Loucy (cell line): ENCODE data around the gene ZNF385B.

ENCODE experiments used
- EZH2phosphoT487 ChIP-seq: fragments of 200-600 bp; IDR thresholded peaks from 2 replicates; pipeline ENCODE4 v1.6.1; 2018; ENCODE audit warnings: antibody characterized with exemption, mild to moderate bottlenecking, moderate library complexity, borderline replicate concordance
- TF ChIP-seq, protein P1 (sequence below): fragments of 200-600 bp; sonication (generic); conservative IDR thresholded peaks from 2 replicates; pipeline ENCODE4 v1.5.1; 2014; ENCODE audit warnings: mild to moderate bottlenecking, antibody characterized with exemption, low read length

DNA sequence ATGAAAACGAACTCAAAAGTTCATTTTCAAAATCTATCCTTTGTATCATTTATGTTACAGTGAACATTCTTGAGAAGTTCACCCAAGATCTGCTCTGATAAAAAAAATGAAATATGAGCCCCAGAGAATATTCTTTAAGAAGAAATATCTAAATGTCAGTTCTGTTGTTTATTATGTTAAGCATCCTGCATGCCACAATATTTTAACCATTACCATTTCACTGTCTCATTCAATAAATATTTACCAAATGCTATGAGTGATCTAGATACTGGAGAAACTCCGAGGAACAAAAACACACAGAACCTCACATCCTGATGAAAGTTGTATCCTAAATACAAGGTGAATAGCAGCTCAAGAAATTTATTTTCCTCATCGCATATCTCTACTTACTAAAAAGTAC is 170.2 kb downstream of the ZNF385B start:
- TF ChIP-seq, protein P1, sequence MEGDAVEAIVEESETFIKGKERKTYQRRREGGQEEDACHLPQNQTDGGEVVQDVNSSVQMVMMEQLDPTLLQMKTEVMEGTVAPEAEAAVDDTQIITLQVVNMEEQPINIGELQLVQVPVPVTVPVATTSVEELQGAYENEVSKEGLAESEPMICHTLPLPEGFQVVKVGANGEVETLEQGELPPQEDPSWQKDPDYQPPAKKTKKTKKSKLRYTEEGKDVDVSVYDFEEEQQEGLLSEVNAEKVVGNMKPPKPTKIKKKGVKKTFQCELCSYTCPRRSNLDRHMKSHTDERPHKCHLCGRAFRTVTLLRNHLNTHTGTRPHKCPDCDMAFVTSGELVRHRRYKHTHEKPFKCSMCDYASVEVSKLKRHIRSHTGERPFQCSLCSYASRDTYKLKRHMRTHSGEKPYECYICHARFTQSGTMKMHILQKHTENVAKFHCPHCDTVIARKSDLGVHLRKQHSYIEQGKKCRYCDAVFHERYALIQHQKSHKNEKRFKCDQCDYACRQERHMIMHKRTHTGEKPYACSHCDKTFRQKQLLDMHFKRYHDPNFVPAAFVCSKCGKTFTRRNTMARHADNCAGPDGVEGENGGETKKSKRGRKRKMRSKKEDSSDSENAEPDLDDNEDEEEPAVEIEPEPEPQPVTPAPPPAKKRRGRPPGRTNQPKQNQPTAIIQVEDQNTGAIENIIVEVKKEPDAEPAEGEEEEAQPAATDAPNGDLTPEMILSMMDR, result no peak
- no peak for TF ChIP-seq EZH2phosphoT487
